Measurements from ENCODE around the gene MAGI1.

GRCh38 chr3:65851827-65852226 lies 186.9 kb downstream of the MAGI1 start:
- TF ChIP-seq, protein P1, sequence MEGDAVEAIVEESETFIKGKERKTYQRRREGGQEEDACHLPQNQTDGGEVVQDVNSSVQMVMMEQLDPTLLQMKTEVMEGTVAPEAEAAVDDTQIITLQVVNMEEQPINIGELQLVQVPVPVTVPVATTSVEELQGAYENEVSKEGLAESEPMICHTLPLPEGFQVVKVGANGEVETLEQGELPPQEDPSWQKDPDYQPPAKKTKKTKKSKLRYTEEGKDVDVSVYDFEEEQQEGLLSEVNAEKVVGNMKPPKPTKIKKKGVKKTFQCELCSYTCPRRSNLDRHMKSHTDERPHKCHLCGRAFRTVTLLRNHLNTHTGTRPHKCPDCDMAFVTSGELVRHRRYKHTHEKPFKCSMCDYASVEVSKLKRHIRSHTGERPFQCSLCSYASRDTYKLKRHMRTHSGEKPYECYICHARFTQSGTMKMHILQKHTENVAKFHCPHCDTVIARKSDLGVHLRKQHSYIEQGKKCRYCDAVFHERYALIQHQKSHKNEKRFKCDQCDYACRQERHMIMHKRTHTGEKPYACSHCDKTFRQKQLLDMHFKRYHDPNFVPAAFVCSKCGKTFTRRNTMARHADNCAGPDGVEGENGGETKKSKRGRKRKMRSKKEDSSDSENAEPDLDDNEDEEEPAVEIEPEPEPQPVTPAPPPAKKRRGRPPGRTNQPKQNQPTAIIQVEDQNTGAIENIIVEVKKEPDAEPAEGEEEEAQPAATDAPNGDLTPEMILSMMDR (IDR thresholded peaks at IDR 0.05; ENCODE audit: insufficient read depth, low read length, poor library complexity, severe bottlenecking): no peak
- TF ChIP-seq EZH2phosphoT487 (conservative IDR thresholded peaks at IDR 0.05; ENCODE audit: low read length): no peak
